ENCODE measurements around the gene TGIF2.

DNA sequence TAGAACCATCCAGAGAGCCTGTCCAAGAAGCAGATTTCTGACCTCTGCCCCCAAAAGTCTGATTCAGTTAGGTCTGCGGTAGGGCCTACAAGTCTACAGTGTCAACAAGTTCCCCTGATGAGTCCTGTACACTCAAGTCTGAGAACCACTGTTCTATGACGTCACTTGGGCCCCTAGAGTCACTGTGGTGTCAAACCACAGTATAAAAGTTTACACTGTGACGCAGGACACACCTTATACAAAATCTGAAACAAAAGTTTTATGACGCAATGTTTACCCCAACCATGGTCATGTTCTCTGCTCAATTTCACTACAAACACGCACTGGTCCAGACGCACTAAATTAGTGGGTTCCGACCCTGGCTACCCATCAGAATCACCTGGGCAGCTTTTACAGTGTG is 54.7 kb downstream of the TGIF2 start:
- no peak for TF ChIP-seq CTCF (IDR thresholded peaks at IDR 0.05)
- no peak for TF ChIP-seq EZH2 (IDR thresholded peaks at IDR 0.05; ENCODE audit: borderline replicate concordance, insufficient read depth, low read depth, low read length, poor library complexity, severe bottlenecking)

Data from B cell (primary cell).